KMS-11 (cell line): ENCODE measurements around the gene MPPED2.

ENCODE experiments used
- H2AFZ ChIP-seq: fragments of 200-600 bp; sonication (generic); 2 replicates; pipeline ENCODE4 v1.6.1; 2016; ENCODE audit warnings: antibody characterized with exemption, mixed run types, low read depth
- H3K27ac ChIP-seq: fragments of 200-600 bp; sonication (generic); 2 replicates; pipeline ENCODE4 v1.6.1; 2016; ENCODE audit warnings: mild to moderate bottlenecking, mixed run types
- H3K27me3 ChIP-seq: fragments of 200-600 bp; sonication (generic); 2 replicates; pipeline ENCODE4 v1.6.1; 2017; ENCODE audit warnings: mild to moderate bottlenecking, low read depth, mixed run types, moderate library complexity; ENCODE audit not compliant: insufficient read depth
- H3K36me3 ChIP-seq: fragments of 200-600 bp; sonication (generic); 2 replicates; pipeline ENCODE4 v1.6.1; 2017; ENCODE audit warnings: mild to moderate bottlenecking, mixed run types; ENCODE audit not compliant: insufficient read depth
- H3K4me1 ChIP-seq: fragments of 200-600 bp; sonication (generic); 2 replicates; pipeline ENCODE4 v1.6.1; 2016; ENCODE audit warnings: mild to moderate bottlenecking, low read depth, mixed run types; ENCODE audit not compliant: poor library complexity, severe bottlenecking
- H3K4me2 ChIP-seq: fragments of 200-600 bp; sonication (generic); 2 replicates; pipeline ENCODE4 v1.7.0; 2016; ENCODE audit warnings: mild to moderate bottlenecking, mixed run types
- H3K4me3 ChIP-seq: fragments of 200-600 bp; sonication (generic); IDR thresholded peaks from 2 replicates; pipeline ENCODE4 v1.6.1; 2017; ENCODE audit warnings: low read depth, low read length, mixed read lengths; ENCODE audit not compliant: insufficient read depth
- H3K79me2 ChIP-seq: fragments of 200-600 bp; sonication (generic); 2 replicates; pipeline ENCODE4 v1.6.1; 2016; ENCODE audit warnings: low read depth, mixed run types; ENCODE audit not compliant: insufficient read depth
- H3K9ac ChIP-seq: fragments of 200-600 bp; sonication (generic); 2 replicates; pipeline ENCODE4 v1.6.1; 2016; ENCODE audit warnings: mild to moderate bottlenecking, mixed run types
- H4K20me1 ChIP-seq: fragments of 200-600 bp; sonication (generic); 2 replicates; pipeline ENCODE4 v1.6.1; 2016; ENCODE audit warnings: mild to moderate bottlenecking, mixed run types; ENCODE audit not compliant: insufficient read depth
- TF ChIP-seq, protein P1 (sequence below): fragments of 200-600 bp; sonication (generic); conservative IDR thresholded peaks from 2 replicates; pipeline ENCODE4 v1.6.1; 2017; ENCODE audit warnings: low read depth, mild to moderate bottlenecking, antibody characterized with exemption, low read length, moderate library complexity, mixed read lengths

MPPED2 gene

DNA sequence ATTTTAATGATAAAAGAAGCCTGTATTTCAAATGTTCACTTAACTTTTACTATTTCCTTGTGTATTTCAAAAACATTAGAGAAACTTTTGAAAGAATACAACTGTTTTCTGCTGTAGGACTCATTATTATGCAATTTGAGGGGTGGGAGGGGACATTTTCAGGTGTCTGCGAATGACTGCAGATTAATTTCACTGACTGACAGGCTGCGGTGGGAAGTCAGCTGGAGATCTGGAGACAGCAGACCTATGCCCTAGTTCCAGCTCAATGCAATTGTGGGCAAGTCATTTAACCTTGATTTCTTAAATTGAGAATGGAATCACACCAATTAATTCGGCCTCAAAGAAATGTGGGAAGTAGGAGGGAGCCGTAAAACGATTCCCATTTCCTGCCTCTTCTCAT lies 134.5 kb downstream of the MPPED2 start:
- Histone ChIP-seq H4K20me1 (no peaks in the 10 kb centered on the region), H3K79me2 (no peaks in the 10 kb centered on the region), H3K4me3 (no peak overlapping the region), H3K9ac (no peak overlapping the region), H3K4me1 (no peaks in the 10 kb centered on the region), H3K27ac (no peak overlapping the region), H3K36me3 (no peaks in the 10 kb centered on the region), H3K4me2 (no peak overlapping the region), H2AFZ (no peak overlapping the region), H3K27me3 (no peaks in the 10 kb centered on the region)
- TF ChIP-seq, protein P1, sequence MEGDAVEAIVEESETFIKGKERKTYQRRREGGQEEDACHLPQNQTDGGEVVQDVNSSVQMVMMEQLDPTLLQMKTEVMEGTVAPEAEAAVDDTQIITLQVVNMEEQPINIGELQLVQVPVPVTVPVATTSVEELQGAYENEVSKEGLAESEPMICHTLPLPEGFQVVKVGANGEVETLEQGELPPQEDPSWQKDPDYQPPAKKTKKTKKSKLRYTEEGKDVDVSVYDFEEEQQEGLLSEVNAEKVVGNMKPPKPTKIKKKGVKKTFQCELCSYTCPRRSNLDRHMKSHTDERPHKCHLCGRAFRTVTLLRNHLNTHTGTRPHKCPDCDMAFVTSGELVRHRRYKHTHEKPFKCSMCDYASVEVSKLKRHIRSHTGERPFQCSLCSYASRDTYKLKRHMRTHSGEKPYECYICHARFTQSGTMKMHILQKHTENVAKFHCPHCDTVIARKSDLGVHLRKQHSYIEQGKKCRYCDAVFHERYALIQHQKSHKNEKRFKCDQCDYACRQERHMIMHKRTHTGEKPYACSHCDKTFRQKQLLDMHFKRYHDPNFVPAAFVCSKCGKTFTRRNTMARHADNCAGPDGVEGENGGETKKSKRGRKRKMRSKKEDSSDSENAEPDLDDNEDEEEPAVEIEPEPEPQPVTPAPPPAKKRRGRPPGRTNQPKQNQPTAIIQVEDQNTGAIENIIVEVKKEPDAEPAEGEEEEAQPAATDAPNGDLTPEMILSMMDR = no peak

DNA sequence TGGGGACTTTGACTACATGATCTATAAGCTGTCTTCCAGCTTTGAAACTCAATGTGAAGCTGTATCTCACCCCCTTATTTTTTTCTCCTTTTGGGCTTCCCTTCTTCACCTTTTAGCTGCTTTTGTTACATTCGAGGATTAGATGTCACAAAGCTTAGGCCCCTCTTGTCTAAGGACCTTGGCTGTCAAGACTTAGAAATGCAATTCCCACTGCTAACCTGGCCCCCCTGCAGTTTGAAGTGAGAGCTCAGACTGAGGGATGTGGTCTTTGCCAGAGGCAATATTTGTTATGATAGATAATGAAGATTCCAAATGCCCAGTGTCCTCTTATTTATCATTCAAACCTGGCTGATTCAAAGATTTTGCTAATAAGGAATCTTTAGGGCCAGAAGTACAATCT lies 135.0 kb downstream of the MPPED2 start:
- Histone ChIP-seq H3K27ac (no peak overlapping the region), H3K79me2 (no peaks in the 10 kb centered on the region), H3K27me3 (no peaks in the 10 kb centered on the region), H4K20me1 (no peaks in the 10 kb centered on the region), H2AFZ (no peak overlapping the region), H3K4me3 (no peak overlapping the region), H3K9ac (no peak overlapping the region), H3K4me2 (no peak overlapping the region), H3K4me1 (no peaks in the 10 kb centered on the region), H3K36me3 (no peaks in the 10 kb centered on the region)
- TF ChIP-seq, protein P1 = no peak

DNA sequence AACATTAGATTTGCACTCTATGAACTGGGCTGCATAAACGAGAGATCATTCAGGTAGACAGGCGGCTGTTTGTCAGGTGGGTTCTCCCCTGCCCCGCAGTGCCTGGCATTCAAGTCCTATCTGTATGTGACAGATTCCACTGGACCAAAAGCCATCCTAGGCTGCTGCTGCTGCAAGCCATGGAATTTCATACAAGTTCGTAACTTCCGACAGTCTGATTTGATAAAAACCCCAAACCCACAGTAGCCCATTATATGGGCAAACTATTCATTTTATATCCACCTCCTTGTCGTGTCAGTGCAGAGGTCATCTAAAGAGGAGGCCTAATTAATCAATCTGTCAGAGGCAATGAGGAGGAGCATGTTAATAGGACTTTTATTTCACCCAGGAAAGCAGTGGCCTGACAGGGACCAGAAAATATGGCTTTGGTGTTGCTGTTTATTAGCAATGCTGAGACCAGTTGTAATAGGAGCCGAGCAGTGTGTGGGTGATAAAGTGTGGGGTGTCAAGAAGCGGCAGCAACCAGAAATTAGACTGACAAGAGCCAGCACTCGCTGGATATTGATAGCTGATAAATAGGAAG lies 139.0 kb downstream of the MPPED2 start:
- Histone ChIP-seq H3K4me3 (no peak overlapping the region), H3K36me3 (no peaks in the 10 kb centered on the region), H2AFZ (no peak overlapping the region), H3K4me2 (no peak overlapping the region), H3K27ac (no peak overlapping the region), H4K20me1 (no peaks in the 10 kb centered on the region), H3K79me2 (no peaks in the 10 kb centered on the region), H3K9ac (no peak overlapping the region), H3K4me1 (no peaks in the 10 kb centered on the region), H3K27me3 (no peaks in the 10 kb centered on the region)
- TF ChIP-seq, protein P1 = no peak

DNA sequence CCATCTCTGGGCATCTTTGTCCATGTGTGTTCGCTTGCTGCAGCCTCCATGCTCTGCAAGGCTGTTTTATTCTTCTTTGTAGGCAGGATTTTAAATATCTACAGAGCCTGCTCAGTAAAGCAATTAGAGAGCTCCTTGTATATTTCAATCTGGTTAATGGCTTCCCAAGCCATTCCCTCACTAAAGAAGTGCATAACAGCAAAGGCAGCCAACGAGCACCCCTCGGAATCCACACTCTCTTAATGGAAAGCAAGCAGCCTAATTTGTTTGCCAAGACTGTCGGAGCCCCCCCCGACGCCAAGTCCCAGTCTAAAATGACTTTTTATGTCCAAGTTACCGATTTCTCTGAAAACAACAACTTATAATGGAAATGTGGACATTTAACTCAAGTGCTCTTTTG lies 139.6 kb downstream of the MPPED2 start:
- Histone ChIP-seq H3K4me3 (no peak overlapping the region), H4K20me1 (no peaks in the 10 kb centered on the region), H3K4me2 (no peak overlapping the region), H3K27ac (no peak overlapping the region), H3K79me2 (no peaks in the 10 kb centered on the region), H3K36me3 (no peaks in the 10 kb centered on the region), H3K9ac (no peak overlapping the region), H3K27me3 (no peaks in the 10 kb centered on the region), H3K4me1 (no peaks in the 10 kb centered on the region), H2AFZ (no peak overlapping the region)
- TF ChIP-seq, protein P1 = no peak

DNA sequence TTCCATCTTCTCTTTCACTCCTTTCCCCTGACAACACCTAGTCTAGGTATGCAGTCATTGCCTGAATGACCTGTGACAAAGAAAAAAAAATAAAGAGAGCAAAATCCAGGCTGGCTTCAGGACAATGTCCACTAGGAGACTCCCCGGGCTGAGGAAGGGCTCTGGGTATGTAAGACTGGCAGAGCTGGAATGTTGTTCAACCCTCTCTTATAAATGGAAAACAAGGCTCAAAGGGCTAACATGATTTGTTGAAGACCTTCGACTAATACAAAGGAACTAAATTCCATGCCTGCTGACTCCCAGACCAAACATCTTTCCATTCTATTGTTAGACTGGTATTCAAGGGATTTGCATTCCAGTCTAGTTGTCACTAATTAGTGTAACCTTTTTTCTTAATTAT lies 141.1 kb downstream of the MPPED2 start:
- Histone ChIP-seq H4K20me1 (no peaks in the 10 kb centered on the region), H3K36me3 (no peaks in the 10 kb centered on the region), H3K27ac (no peak overlapping the region), H3K9ac (no peak overlapping the region), H2AFZ (no peak overlapping the region), H3K4me1 (no peaks in the 10 kb centered on the region), H3K4me2 (no peak overlapping the region), H3K27me3 (no peaks in the 10 kb centered on the region), H3K4me3 (no peak overlapping the region), H3K79me2 (no peaks in the 10 kb centered on the region)
- TF ChIP-seq, protein P1 = no peak
